SK-N-DZ (cell line): Measurements from ENCODE around the gene ZCCHC10.
"Not testable (repeated sequence)": the region's sequence is repeated elsewhere in the genome, so short reads cannot be mapped to it uniquely, and the experiment has no call there.

Experiments
- DNase-seq: peaks from one replicate; pipeline ENCODE4 v3.0.0-alpha.2; 2015; ENCODE audit warnings: low spot score

The ZCCHC10 gene

GRCh38 chr5:133041910-133042309 lies 15.6 kb upstream of the ZCCHC10 start:
- no peak for DNase-seq

GRCh38 chr5:133041157-133041784 lies 14.9 kb upstream of the ZCCHC10 start:
- DNase-seq = no peak

GRCh38 chr5:133036677-133037076 lies 10.3 kb upstream of the ZCCHC10 start:
- not testable (repeated sequence) for DNase-seq

GRCh38 chr5:133035224-133035623 lies 8.9 kb upstream of the ZCCHC10 start:
- no peak for DNase-seq

- no peak for DNase-seq
These were observed 7.7 kb upstream of the ZCCHC10 start for GRCh38 chr5:133034064-133034463.

- DNase-seq = peak; percentile 52
These were observed 6.7 kb upstream of the ZCCHC10 start for GRCh38 chr5:133032852-133033742.

- no peak for DNase-seq
These were observed 4.1 kb upstream of the ZCCHC10 start for GRCh38 chr5:133030343-133031005.

GRCh38 chr5:133029416-133029815 lies 3.1 kb upstream of the ZCCHC10 start:
- DNase-seq = no peak

GRCh38 chr5:133026664-133027153 lies 360 bp upstream of the ZCCHC10 start:
- DNase-seq = no peak

GRCh38 chr5:133019471-133019870 lies 6.9 kb downstream of the ZCCHC10 start:
- DNase-seq = not testable (repeated sequence)

GRCh38 chr5:133017964-133018363 lies 8.4 kb downstream of the ZCCHC10 start:
- DNase-seq = no peak

- no peak for DNase-seq
These were observed 10.9 kb downstream of the ZCCHC10 start for GRCh38 chr5:133015466-133015865.

GRCh38 chr5:133008455-133008854 lies 17.9 kb downstream of the ZCCHC10 start:
- not testable (repeated sequence) for DNase-seq

- DNase-seq = no peak
These were observed 19.7 kb downstream of the ZCCHC10 start for GRCh38 chr5:133006653-133007052.

- no peak for DNase-seq
These were observed 27.1 kb downstream of the ZCCHC10 start for GRCh38 chr5:132999246-132999645.

GRCh38 chr5:132998556-132998955 lies 27.8 kb downstream of the ZCCHC10 start:
- no peak for DNase-seq

- DNase-seq = no peak
These were observed 30.0 kb downstream of the ZCCHC10 start for GRCh38 chr5:132996307-132996706.

GRCh38 chr5:132987531-132988408 lies 38.6 kb downstream of the ZCCHC10 start:
- no peak for DNase-seq

- not testable (repeated sequence) for DNase-seq
These were observed 43.4 kb downstream of the ZCCHC10 start for GRCh38 chr5:132982971-132983370.

- DNase-seq = no peak
These were observed 45.1 kb downstream of the ZCCHC10 start for GRCh38 chr5:132981288-132981687.

- no peak for DNase-seq
These were observed 46.4 kb downstream of the ZCCHC10 start for GRCh38 chr5:132979976-132980375.
